ENCODE results near the gene ARFGAP3. TPM values are rescaled to one million over a fixed set of nuclear protein-coding genes. Genes with fewer than 3 reads are reported as not detected.

The ARFGAP3 gene
- total RNA-seq, 2 donors from 2014 or later: 52.9 to 68.9 TPM

DNA sequence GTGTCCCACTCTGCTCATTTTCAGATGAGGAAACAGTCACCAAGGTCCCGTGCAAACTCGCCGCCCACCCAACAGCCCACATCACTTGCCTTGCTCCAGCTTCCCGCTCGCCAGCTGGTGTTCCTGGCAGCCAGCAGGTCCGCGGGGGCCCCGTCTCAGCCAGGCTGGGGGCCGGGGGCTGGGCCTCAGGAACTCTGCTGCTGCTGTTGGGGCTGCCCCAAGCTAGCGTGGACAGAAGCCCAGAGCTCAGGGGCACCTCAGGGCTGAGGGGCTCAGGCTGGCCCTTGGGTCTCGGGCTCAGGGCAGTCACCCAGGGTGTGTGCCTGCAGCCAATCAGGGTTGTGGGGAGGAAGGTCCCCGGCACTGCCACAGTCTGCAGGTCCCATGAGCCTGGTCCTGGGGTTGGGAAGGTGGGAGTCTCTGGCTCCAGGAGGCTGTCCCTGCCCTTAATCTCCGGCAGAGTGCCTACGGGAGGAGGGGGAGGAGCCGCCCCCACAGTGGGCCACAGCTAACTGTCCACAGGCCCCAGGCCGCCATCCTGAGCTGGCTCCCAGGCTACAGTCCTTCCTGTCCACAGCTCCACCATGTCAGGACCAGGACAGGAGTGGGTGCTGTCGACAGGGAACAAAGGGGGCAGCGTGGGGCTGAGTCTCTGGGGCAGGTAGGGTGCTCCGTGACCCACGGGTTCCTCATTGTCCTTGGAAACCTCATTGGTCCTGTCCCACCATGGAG lies 65.2 kb downstream of the ARFGAP3 start:
- Histone ChIP-seq H3K4me3 (no peak overlapping the region), H3K27me3 (replicated peaks; ENCODE audit: insufficient read depth) (no peaks in the 10 kb centered on the region), H3K9me3 (no peaks in the 10 kb centered on the region), H3K27ac (no peak overlapping the region), H3K36me3 (peaks cover 4% of the 10 kb centered on the region), H3K4me1 (ENCODE audit: control insufficient read depth in 1 of 2, low read depth in 2 of 2) (peaks cover 0 to 14% of the 10 kb centered on the region in 2 donors)
- TF ChIP-seq, protein P1, sequence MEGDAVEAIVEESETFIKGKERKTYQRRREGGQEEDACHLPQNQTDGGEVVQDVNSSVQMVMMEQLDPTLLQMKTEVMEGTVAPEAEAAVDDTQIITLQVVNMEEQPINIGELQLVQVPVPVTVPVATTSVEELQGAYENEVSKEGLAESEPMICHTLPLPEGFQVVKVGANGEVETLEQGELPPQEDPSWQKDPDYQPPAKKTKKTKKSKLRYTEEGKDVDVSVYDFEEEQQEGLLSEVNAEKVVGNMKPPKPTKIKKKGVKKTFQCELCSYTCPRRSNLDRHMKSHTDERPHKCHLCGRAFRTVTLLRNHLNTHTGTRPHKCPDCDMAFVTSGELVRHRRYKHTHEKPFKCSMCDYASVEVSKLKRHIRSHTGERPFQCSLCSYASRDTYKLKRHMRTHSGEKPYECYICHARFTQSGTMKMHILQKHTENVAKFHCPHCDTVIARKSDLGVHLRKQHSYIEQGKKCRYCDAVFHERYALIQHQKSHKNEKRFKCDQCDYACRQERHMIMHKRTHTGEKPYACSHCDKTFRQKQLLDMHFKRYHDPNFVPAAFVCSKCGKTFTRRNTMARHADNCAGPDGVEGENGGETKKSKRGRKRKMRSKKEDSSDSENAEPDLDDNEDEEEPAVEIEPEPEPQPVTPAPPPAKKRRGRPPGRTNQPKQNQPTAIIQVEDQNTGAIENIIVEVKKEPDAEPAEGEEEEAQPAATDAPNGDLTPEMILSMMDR (IDR thresholded peaks at IDR 0.05): no peak
- no peak for ATAC-seq (ENCODE audit: insufficient number of reproducible peaks, low FRiP score, low read depth)
- no peak for DNase-seq (ENCODE audit: low spot score)

DNA sequence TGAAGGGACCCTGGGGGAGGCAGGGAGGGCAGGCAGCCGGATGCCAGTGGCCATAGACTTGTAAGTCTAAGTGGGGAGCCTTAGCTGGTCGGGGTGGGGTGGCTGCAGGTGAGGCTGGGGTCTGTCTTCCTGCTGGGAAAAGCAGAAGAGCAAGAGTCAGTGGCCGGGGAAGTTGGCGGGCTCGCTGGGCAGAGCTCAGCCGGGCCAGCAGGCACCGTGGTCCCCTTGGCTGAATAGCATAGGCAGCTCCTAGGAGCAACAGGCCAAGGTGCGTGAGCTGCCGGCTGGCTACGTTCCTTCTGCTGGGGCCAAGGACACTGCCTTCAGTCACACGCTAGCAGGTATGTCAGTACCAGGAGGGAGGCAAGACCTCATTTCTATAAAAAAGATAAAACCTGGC lies 68.6 kb downstream of the ARFGAP3 start:
- DNase-seq (ENCODE audit: low spot score) (no peak), ATAC-seq (ENCODE audit: insufficient number of reproducible peaks, low FRiP score, low read depth) (no peak)
- Histone ChIP-seq H3K4me1 (ENCODE audit: control insufficient read depth in 1 of 2, low read depth in 2 of 2) (peaks cover 0 to 14% of the 10 kb centered on the region in 2 donors), H3K27ac (no peak overlapping the region), H3K36me3 (no peaks in the 10 kb centered on the region), H3K9me3 (no peaks in the 10 kb centered on the region), H3K27me3 (replicated peaks; ENCODE audit: insufficient read depth) (no peaks in the 10 kb centered on the region), H3K4me3 (no peak overlapping the region)
- TF ChIP-seq, protein P1 (IDR thresholded peaks at IDR 0.05): no peak

DNA sequence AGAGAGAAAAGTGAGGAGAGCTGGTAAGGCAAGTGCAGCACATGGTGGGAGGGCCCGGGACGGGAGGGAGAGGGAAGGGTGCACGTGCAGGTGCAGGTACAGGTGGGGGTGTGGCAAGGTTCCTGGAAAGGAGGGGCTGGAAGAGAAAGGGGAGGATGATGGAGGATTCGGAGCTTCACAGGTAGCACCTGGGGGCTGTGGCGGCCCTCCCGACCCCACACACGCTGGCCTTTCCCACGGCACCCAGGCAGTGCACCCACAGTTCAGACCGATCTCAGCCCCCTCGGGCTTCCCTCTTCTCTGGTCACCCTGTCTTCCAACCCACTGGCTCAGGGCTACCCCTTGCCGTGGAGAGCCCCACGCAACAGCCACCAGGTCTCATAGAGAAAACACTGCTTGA lies 69.1 kb downstream of the ARFGAP3 start:
- Histone ChIP-seq H3K27ac (no peak overlapping the region), H3K4me1 (ENCODE audit: control insufficient read depth in 1 of 2, low read depth in 2 of 2) (peaks cover 0 to 14% of the 10 kb centered on the region in 2 donors), H3K36me3 (no peaks in the 10 kb centered on the region), H3K27me3 (replicated peaks; ENCODE audit: insufficient read depth) (no peaks in the 10 kb centered on the region), H3K9me3 (no peaks in the 10 kb centered on the region), H3K4me3 (no peak overlapping the region)
- ATAC-seq (ENCODE audit: insufficient number of reproducible peaks, low FRiP score, low read depth): no peak
- no peak for DNase-seq (ENCODE audit: low spot score)
- TF ChIP-seq, protein P1 (IDR thresholded peaks at IDR 0.05): no peak

DNA sequence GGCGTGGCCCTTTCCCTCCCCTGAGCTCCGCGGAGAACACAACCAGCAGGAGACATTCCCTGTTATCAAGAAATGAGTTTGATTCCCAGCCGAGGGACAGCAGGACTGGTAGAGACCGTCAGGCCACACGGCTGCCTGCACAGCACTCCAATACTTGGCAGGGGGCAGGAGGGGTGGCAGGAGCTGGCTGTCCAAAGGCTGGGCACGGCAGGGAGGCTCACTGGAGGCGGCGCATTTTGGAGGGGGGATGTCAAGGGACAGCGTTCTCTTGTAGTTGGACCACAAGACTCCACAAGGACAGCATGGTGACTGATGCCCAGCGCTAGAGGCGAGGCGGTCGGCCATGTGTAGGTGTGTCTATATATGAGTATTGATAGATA lies 69.7 kb downstream of the ARFGAP3 start:
- Histone ChIP-seq H3K36me3 (no peaks in the 10 kb centered on the region), H3K9me3 (no peaks in the 10 kb centered on the region), H3K4me1 (ENCODE audit: control insufficient read depth in 1 of 2, low read depth in 2 of 2) (peaks cover 0 to 11% of the 10 kb centered on the region in 2 donors), H3K27ac (no peak overlapping the region), H3K4me3 (no peak overlapping the region), H3K27me3 (replicated peaks; ENCODE audit: insufficient read depth) (no peaks in the 10 kb centered on the region)
- TF ChIP-seq, protein P1 (IDR thresholded peaks at IDR 0.05): no peak
- ATAC-seq (ENCODE audit: insufficient number of reproducible peaks, low FRiP score, low read depth) (no peak), DNase-seq (ENCODE audit: low spot score) (no peak)

DNA sequence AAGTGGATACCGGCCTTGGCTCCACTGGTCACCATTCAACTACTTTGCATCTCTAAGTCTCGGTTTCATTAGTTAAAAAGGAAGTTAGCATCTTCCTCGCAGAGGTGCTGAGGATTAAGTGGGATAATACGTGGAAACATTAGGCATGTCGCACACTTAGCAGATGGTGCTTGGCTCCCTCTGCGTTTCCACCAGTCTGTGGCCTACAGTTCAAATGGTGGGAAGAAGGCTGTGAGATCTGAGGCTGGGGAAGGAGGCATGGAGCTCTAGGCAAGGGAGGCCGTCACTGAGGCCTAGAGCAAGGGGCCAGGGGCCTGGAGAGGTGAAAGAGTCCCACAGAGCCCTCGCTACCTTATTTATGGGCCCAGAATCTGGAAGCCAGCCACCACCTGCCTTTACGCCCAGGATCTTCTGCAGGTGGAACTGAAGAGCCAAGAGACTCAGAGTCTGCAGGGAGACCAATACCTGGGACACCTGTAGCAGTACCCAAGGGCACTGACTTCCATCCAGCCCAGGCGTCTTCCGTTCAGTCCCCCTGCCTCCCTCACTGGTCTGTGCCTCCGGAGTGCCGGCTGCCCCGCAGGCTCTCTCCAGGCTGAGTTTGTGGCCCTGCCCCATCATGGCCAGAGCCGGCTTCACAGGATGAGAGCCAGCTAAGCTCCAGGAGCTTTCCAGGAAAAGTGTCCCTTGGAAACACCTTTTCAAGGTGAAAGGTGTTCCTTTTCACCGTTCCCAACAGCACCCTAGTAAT lies 70.3 kb downstream of the ARFGAP3 start:
- Histone ChIP-seq H3K27ac (no peak overlapping the region), H3K27me3 (replicated peaks; ENCODE audit: insufficient read depth) (no peaks in the 10 kb centered on the region), H3K4me3 (no peak overlapping the region), H3K36me3 (no peaks in the 10 kb centered on the region), H3K4me1 (ENCODE audit: control insufficient read depth in 1 of 2, low read depth in 2 of 2) (peaks cover 0 to 5% of the 10 kb centered on the region in 2 donors), H3K9me3 (no peaks in the 10 kb centered on the region)
- no peak for DNase-seq (ENCODE audit: low spot score)
- TF ChIP-seq, protein P1 (IDR thresholded peaks at IDR 0.05): no peak
- no peak for ATAC-seq (ENCODE audit: insufficient number of reproducible peaks, low FRiP score, low read depth)
